Measurements from ENCODE around the gene RBAK. TPM values are rescaled to one million over a fixed set of nuclear protein-coding genes. Genes with fewer than 3 reads are reported as not detected.
"Not testable (repeated sequence)": the region's sequence is repeated elsewhere in the genome, so short reads cannot be mapped to it uniquely, and the experiment has no call there.

The RBAK gene
- total and polyA plus RNA-seq, 2 of the 4 experiments (the other 2 are of a cell fraction), result 2.8 to 8.1 TPM

- BruUV-seq (replicated peaks); DNase-seq; dilution Hi-C loops (cut with HindIII; ENCODE audit: low sequenced_read_pairs, unreplicated experiment); CTCF ChIA-PET; H4K5ac ChIP-seq (ENCODE audit: low read depth, low read length); H3K9me1 ChIP-seq (ENCODE audit: insufficient read depth, low read length); H2AFZ ChIP-seq (replicated peaks; ENCODE audit: low read length, poor library complexity); H2AK5ac ChIP-seq (ENCODE audit: low read depth, low read length); H3K56ac ChIP-seq (ENCODE audit: extremely low read depth, insufficient read depth, low read length); in situ Hi-C loops (cut with MboI; ENCODE audit: low sequenced_read_pairs); H3K23ac ChIP-seq (ENCODE audit: low read depth, low read length); H3K4me3 ChIP-seq (ENCODE audit: insufficient read depth, low read depth, low read length); H2BK120ac ChIP-seq (ENCODE audit: low read depth, low read length); H3K14ac ChIP-seq (replicated peaks; ENCODE audit: low read depth, low read length); H3K4me1 ChIP-seq (ENCODE audit: control insufficient read depth, insufficient read depth, low read length); H2BK5ac ChIP-seq (ENCODE audit: low read depth, low read length, poor library complexity, severe bottlenecking); H3K27me3 ChIP-seq (ENCODE audit: control insufficient read depth, insufficient read depth, low read length); H3K79me1 ChIP-seq (ENCODE audit: low read depth in 1 of 2, low read length in 2 of 2); ATAC-seq (ENCODE audit: low read depth); POLR2A ChIA-PET (ENCODE audit: unreplicated experiment); H2BK15ac ChIP-seq (ENCODE audit: low read depth, low read length); H2BK20ac ChIP-seq (ENCODE audit: low read depth, low read length); H3K4ac ChIP-seq (ENCODE audit: low read depth, low read length); H3K27ac ChIP-seq (ENCODE audit: insufficient read depth, low read length); H3K18ac ChIP-seq (ENCODE audit: low read depth, low read length); H4K8ac ChIP-seq (ENCODE audit: low read depth in 2 of 2, low read length in 2 of 2); H4K20me1 ChIP-seq (ENCODE audit: insufficient read depth, low read length); intact Hi-C loops (cut with micrococcal nuclease); H4K91ac ChIP-seq (ENCODE audit: insufficient read depth, low read depth, low read length); H3K9ac ChIP-seq (ENCODE audit: low read depth, low read length); H3K4me2 ChIP-seq (ENCODE audit: low read depth, low read length); H2AK9ac ChIP-seq (replicated peaks; ENCODE audit: low read depth, low read length, poor library complexity): not testable (repeated sequence)
- peaks cover 25% of the 10 kb centered on the region for H3K36me3 ChIP-seq (ENCODE audit: control insufficient read depth, insufficient read depth, low read length)
- H3K9me3 ChIP-seq (ENCODE audit: control insufficient read depth, insufficient read depth, low read length), result peaks cover 21% of the 10 kb centered on the region
Measured at GRCh38 chr7:5051731-5052130, 6.1 kb downstream of the RBAK start.

Data from IMR-90 (cell line).